Vagina (tissue), 2 donors: Measurements from ENCODE around the gene RANBP10.

Experiments
- CTCF ChIP-seq, 3 experiments: fragments of 450-650 bp in 2 of 3; fragments of 200-600 bp in 1 of 3; sonication (generic) in 1 of 3; IDR thresholded peaks; one replicate each; pipeline ENCODE4 v1.5.1; 2017 to 2019; ENCODE audit warnings: antibody characterized with exemption in 3 of 3, mild to moderate bottlenecking in 2 of 3, moderate library complexity in 2 of 3
- POLR2A ChIP-seq, 2 donors: fragments of 450-650 bp; IDR thresholded peaks; one replicate each; pipeline ENCODE4 v1.6.1; 2017; ENCODE audit warnings: antibody characterized with exemption in 2 of 2, mild to moderate bottlenecking in 2 of 2, moderate library complexity in 2 of 2
- POLR2AphosphoS5 ChIP-seq, 2 donors: sonication (generic); formaldehyde crosslinking; IDR thresholded peaks; one replicate each; pipeline ENCODE4 v1.9.0; 2017; ENCODE audit warnings: antibody characterized with exemption in 2 of 2, mild to moderate bottlenecking in 2 of 2, low read depth in 1 of 2; ENCODE audit not compliant: insufficient read depth in 1 of 2

GRCh38 chr16:67707790-67708189 is 98.6 kb downstream of the RANBP10 start:
- TF ChIP-seq POLR2A (IDR thresholded peaks at IDR 0.05), result no peak
- TF ChIP-seq CTCF (IDR thresholded peaks at IDR 0.05), result no peak
- TF ChIP-seq POLR2AphosphoS5 (IDR thresholded peaks at IDR 0.05; ENCODE audit: insufficient read depth in 1 of 2, low read depth in 1 of 2), result no peak
